ENCODE measurements around the gene SSUH2.

Gene SSUH2

GRCh38 chr3:8606701-8607231 lies 37.8 kb downstream of the SSUH2 start:
- H3K4me3 ChIP-seq (ENCODE audit: low read depth, low read length), result no peak overlapping the region
- TF ChIP-seq CTCF (IDR thresholded peaks at IDR 0.05; ENCODE audit: borderline replicate concordance, insufficient read depth, low read depth, low read length), result no peak

- TF ChIP-seq CTCF (IDR thresholded peaks at IDR 0.05; ENCODE audit: borderline replicate concordance, insufficient read depth, low read depth, low read length), result no peak
- no peak overlapping the region for H3K4me3 ChIP-seq (ENCODE audit: low read depth, low read length)
Observed at GRCh38 chr3:8604988-8605387, 39.6 kb downstream of the SSUH2 start.

GRCh38 chr3:8604006-8604405 lies 40.6 kb downstream of the SSUH2 start:
- H3K4me3 ChIP-seq (ENCODE audit: low read depth, low read length), result no peak overlapping the region
- no peak for TF ChIP-seq CTCF (IDR thresholded peaks at IDR 0.05; ENCODE audit: borderline replicate concordance, insufficient read depth, low read depth, low read length)

GRCh38 chr3:8603115-8603710 lies 41.4 kb downstream of the SSUH2 start:
- no peak overlapping the region for H3K4me3 ChIP-seq (ENCODE audit: low read depth, low read length)
- TF ChIP-seq CTCF (IDR thresholded peaks at IDR 0.05; ENCODE audit: borderline replicate concordance, insufficient read depth, low read depth, low read length), result no peak

GRCh38 chr3:8600457-8600856 lies 44.1 kb downstream of the SSUH2 start:
- no peak overlapping the region for H3K4me3 ChIP-seq (ENCODE audit: low read depth, low read length)
- no peak for TF ChIP-seq CTCF (IDR thresholded peaks at IDR 0.05; ENCODE audit: borderline replicate concordance, insufficient read depth, low read depth, low read length)

GRCh38 chr3:8599146-8599545 lies 45.5 kb downstream of the SSUH2 start:
- no peak for TF ChIP-seq CTCF (IDR thresholded peaks at IDR 0.05; ENCODE audit: borderline replicate concordance, insufficient read depth, low read depth, low read length)
- H3K4me3 ChIP-seq (ENCODE audit: low read depth, low read length), result no peak overlapping the region

GRCh38 chr3:8597219-8597853 lies 47.3 kb downstream of the SSUH2 start:
- H3K4me3 ChIP-seq (ENCODE audit: low read depth, low read length), result no peak overlapping the region

More at GRCh38 chr3:8597219-8597853, 47.3 kb downstream of the SSUH2 start:
- TF ChIP-seq CTCF (IDR thresholded peaks at IDR 0.05; ENCODE audit: borderline replicate concordance, insufficient read depth, low read depth, low read length), result no peak
